GM12878 (cell line): ENCODE data around the gene DGLUCY.

Source experiments
- LARP7 ChIP-seq: fragments of 450-650 bp; IDR thresholded peaks from 2 replicates; pipeline ENCODE4 v1.6.1; 2017; ENCODE audit warnings: mild to moderate bottlenecking
- RFX5 ChIP-seq: IDR thresholded peaks from 2 replicates; pipeline ENCODE4 v1.6.1; 2011; ENCODE audit warnings: low read depth, low read length, improper control_type of control experiment
- SIN3A ChIP-seq: IDR thresholded peaks from 2 replicates; pipeline ENCODE4 v1.6.1; 2012; ENCODE audit warnings: low read depth, low read length, improper control_type of control experiment
- ZSCAN29 ChIP-seq: fragments of 450-650 bp; IDR thresholded peaks from 2 replicates; pipeline ENCODE4 v1.6.1; 2017; ENCODE audit warnings: mild to moderate bottlenecking, moderate library complexity
- TF ChIP-seq, protein P1 (sequence below): IDR thresholded peaks from 2 replicates; pipeline ENCODE4 v1.6.1; 2011; ENCODE audit warnings: low read depth, low read length, improper control_type of control experiment, borderline replicate concordance
- TF ChIP-seq, protein P2 (sequence below): IDR thresholded peaks from 2 replicates; pipeline ENCODE4 v1.6.1; 2012; ENCODE audit warnings: low read length, inconsistent platforms
- TF ChIP-seq, protein P3 (sequence below), 3 experiments: IDR thresholded peaks in 2 of 3; conservative IDR thresholded peaks in 1 of 3; 2 replicates each; pipeline ENCODE4 v1.5.1; 2011; ENCODE audit warnings: low read depth in 3 of 3, low read length in 3 of 3, mild to moderate bottlenecking in 3 of 3, control low read depth in 2 of 3, moderate library complexity in 2 of 3, inconsistent platforms in 1 of 3, mixed read lengths in 1 of 3; ENCODE audit not compliant: control insufficient read depth in 2 of 3, insufficient read depth in 1 of 3; ENCODE audit errors: extremely low read depth in 1 of 3

DNA sequence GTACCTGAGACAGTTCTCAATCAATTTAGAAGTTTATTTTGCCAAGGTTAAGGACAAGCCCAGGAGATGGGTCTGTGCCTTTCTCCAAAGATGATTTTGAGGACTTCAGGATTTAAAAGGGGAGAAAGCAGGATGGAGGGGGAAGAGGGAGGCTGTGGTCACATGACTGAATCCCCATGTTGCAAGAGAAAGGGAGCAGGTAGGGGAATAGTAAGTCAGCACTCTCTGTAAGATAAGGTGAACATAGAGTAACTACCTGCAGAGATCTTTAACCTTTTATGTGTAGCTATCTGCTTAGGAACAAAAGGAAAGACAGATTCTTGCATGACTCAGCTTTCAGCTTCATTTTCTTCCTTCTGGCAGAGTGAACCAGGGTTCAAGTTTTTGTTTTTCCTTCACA lies 25.9 kb downstream of the DGLUCY start:
- TF ChIP-seq, protein P1, sequence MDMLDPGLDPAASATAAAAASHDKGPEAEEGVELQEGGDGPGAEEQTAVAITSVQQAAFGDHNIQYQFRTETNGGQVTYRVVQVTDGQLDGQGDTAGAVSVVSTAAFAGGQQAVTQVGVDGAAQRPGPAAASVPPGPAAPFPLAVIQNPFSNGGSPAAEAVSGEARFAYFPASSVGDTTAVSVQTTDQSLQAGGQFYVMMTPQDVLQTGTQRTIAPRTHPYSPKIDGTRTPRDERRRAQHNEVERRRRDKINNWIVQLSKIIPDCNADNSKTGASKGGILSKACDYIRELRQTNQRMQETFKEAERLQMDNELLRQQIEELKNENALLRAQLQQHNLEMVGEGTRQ: no peak
- no peak for TF ChIP-seq RFX5
- TF ChIP-seq, protein P2, sequence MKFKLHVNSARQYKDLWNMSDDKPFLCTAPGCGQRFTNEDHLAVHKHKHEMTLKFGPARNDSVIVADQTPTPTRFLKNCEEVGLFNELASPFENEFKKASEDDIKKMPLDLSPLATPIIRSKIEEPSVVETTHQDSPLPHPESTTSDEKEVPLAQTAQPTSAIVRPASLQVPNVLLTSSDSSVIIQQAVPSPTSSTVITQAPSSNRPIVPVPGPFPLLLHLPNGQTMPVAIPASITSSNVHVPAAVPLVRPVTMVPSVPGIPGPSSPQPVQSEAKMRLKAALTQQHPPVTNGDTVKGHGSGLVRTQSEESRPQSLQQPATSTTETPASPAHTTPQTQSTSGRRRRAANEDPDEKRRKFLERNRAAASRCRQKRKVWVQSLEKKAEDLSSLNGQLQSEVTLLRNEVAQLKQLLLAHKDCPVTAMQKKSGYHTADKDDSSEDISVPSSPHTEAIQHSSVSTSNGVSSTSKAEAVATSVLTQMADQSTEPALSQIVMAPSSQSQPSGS: no peak
- TF ChIP-seq, protein P3, sequence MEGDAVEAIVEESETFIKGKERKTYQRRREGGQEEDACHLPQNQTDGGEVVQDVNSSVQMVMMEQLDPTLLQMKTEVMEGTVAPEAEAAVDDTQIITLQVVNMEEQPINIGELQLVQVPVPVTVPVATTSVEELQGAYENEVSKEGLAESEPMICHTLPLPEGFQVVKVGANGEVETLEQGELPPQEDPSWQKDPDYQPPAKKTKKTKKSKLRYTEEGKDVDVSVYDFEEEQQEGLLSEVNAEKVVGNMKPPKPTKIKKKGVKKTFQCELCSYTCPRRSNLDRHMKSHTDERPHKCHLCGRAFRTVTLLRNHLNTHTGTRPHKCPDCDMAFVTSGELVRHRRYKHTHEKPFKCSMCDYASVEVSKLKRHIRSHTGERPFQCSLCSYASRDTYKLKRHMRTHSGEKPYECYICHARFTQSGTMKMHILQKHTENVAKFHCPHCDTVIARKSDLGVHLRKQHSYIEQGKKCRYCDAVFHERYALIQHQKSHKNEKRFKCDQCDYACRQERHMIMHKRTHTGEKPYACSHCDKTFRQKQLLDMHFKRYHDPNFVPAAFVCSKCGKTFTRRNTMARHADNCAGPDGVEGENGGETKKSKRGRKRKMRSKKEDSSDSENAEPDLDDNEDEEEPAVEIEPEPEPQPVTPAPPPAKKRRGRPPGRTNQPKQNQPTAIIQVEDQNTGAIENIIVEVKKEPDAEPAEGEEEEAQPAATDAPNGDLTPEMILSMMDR (IDR thresholded peaks at IDR 0.05 in 2 of 3, conservative IDR thresholded peaks at IDR 0.05 in 1 of 3; ENCODE audit: control insufficient read depth in 2 of 3, extremely low read depth in 1 of 3, insufficient read depth in 1 of 3, low read depth in 3 of 3, low read length in 3 of 3): no peak
- no peak for TF ChIP-seq ZSCAN29
- no peak for TF ChIP-seq LARP7
- TF ChIP-seq SIN3A: no peak
